Mesothelial cell of epicardium (in vitro differentiated cells): ENCODE data around the gene TDRD12. TPM values are rescaled to one million over a fixed set of nuclear protein-coding genes. Genes with fewer than 3 reads are reported as not detected.
A peak's percentile ranks its signal among the peaks of the same experiment; 100 is the strongest.

Source experiments
- DNase-seq, 2 experiments: peaks; one replicate each; pipeline ENCODE4 v3.0.0; 2021; ENCODE audit warnings: low spot score in 2 of 2; ENCODE audit not compliant: unreplicated experiment in 2 of 2
- H3K27ac Mint-ChIP-seq: 2 replicates; pipeline ENCODE4 v1.8.0; 2021; ENCODE audit warnings: mixed read lengths
- H3K27me3 Mint-ChIP-seq: 2 replicates; pipeline ENCODE4 v1.8.0; 2021; ENCODE audit warnings: low read depth, mixed read lengths
- H3K36me3 Mint-ChIP-seq: 2 replicates; pipeline ENCODE4 v1.8.0; 2021; ENCODE audit warnings: mixed read lengths
- H3K4me1 Mint-ChIP-seq: 2 replicates; pipeline ENCODE4 v1.8.0; 2021; ENCODE audit warnings: mixed read lengths
- H3K4me3 Mint-ChIP-seq: 2 replicates; pipeline ENCODE4 v1.8.0; 2021; ENCODE audit warnings: mild to moderate bottlenecking, moderate library complexity, mixed read lengths
- H3K9me3 Mint-ChIP-seq: 2 replicates; pipeline ENCODE4 v1.8.0; 2021; ENCODE audit warnings: mixed read lengths
- total RNA-seq: library from RNA; stranded (reverse); gene quantifications from 3 replicates; pipeline ENCODE4 v1.2.1, GENCODE V29; 2021
- TF ChIP-seq, protein P1 (sequence below): fragments of 200-600 bp; sonication (generic); IDR thresholded peaks from one replicate; pipeline ENCODE4 v1.5.0; 2021; ENCODE audit warnings: antibody characterized with exemption; ENCODE audit not compliant: unreplicated experiment

Gene TDRD12
- total RNA-seq, 1 donor from 2014 or later: 0.63 TPM

DNA sequence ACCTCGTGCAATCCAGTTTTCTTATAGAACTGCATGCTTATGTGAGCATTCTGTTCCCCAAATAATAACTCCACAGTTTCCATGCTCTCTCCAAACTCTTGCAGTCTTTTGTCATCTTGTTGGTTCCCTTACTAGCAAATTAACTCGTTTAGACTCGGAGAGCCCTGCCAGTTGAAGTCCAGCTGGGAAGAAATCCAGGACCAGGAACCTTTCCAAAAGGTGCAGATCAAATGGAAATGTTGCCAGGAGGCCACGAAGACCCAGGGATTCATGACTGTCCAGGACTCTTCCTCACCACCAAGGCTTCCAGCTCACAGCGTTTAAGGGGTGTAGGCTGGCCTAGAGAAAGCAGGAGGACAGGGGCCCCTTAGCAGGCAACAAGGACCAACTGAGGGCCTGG is 2.1 kb upstream of the TDRD12 start:
- H3K27ac Mint-ChIP-seq: no peak overlapping the region
- no peak for DNase-seq
- peaks cover 28% of the 10 kb centered on the region for H3K36me3 Mint-ChIP-seq
- no peaks in the 10 kb centered on the region for H3K27me3 Mint-ChIP-seq
- no peaks in the 10 kb centered on the region for H3K9me3 Mint-ChIP-seq
- peaks cover 4% of the 10 kb centered on the region for H3K4me1 Mint-ChIP-seq
- no peak overlapping the region for H3K4me3 Mint-ChIP-seq
- TF ChIP-seq, protein P1, sequence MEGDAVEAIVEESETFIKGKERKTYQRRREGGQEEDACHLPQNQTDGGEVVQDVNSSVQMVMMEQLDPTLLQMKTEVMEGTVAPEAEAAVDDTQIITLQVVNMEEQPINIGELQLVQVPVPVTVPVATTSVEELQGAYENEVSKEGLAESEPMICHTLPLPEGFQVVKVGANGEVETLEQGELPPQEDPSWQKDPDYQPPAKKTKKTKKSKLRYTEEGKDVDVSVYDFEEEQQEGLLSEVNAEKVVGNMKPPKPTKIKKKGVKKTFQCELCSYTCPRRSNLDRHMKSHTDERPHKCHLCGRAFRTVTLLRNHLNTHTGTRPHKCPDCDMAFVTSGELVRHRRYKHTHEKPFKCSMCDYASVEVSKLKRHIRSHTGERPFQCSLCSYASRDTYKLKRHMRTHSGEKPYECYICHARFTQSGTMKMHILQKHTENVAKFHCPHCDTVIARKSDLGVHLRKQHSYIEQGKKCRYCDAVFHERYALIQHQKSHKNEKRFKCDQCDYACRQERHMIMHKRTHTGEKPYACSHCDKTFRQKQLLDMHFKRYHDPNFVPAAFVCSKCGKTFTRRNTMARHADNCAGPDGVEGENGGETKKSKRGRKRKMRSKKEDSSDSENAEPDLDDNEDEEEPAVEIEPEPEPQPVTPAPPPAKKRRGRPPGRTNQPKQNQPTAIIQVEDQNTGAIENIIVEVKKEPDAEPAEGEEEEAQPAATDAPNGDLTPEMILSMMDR: no peak

DNA sequence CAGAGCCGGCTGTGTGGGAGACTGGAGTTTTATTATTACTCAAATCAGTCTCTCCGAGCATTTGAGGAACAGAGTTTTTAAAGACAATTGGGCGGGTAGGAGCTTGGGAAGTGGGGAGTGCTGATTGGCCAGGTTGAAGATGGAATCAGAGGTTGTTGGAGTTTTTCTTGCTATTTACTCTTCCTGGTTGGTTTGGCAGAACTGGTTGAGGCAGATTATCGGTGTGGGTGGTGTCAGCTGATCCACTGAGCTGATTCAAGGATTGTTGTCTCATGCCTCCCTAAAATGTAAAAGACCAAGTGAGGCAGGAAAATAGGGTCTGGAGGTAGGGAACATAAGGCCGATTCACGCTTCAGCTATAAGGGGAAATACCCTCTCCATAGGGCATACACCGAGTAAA is 1.3 kb upstream of the TDRD12 start:
- peak overlapping the region; percentile 26 for H3K27ac Mint-ChIP-seq
- DNase-seq: no peak
- H3K27me3 Mint-ChIP-seq: no peaks in the 10 kb centered on the region
- peaks cover 4% of the 10 kb centered on the region for H3K4me1 Mint-ChIP-seq
- no peaks in the 10 kb centered on the region for H3K9me3 Mint-ChIP-seq
- TF ChIP-seq, protein P1: no peak
- H3K36me3 Mint-ChIP-seq: peaks cover 23% of the 10 kb centered on the region
- H3K4me3 Mint-ChIP-seq: no peak overlapping the region

DNA sequence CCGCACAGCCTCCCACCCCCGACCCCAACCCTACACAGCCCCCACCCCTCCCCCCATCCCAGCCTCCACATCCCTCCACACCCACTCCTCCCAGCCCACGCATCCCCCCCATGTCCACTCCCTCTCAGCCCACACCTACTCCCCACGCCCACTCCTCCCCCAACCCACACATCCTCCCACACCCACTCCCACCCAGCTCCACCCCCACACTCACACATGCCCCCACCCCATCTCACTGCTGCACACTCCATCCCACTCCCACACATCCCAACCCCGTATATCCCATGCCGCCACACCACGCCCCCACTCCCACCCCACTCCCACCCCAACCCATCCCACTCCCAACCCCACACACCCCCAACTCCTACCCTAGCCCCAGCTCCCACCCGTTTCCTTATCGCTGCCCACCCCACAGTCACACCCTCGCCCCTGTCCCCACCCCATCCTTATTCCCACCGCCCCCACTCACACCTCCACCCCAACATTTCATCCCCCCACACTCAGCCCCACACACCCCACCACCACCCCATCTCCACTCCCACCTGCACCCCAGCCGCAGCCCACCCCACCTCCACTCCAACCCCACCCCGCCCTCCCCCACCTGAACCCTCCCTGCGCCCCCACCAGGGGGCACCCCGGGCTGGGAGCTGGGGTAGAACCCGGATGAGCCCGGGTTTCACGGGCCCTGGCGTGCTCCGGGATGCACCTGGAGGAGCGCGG is 809 bp downstream of the TDRD12 start:
- H3K4me3 Mint-ChIP-seq: no peak overlapping the region

DNA sequence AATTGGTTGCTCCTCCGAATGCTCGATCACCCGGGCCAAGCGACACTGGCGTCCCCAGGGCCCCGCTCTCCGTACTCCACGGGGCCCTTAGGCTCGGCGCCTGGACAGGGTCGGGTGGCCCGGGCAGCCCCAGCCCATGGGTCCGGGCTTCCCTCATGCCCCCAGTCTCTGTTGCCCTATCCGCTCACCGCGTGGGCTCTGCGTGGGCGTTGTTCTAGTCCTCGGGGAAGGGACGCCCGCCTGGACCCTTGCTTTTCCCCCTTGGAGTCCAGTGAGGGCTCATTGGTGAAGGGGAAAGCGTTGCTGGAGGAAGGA is 1.3 kb downstream of the TDRD12 start:
- H3K4me3 Mint-ChIP-seq: no peak overlapping the region
- no peaks in the 10 kb centered on the region for H3K27me3 Mint-ChIP-seq
- no peak for DNase-seq
- H3K27ac Mint-ChIP-seq: no peak overlapping the region
- peaks cover 4% of the 10 kb centered on the region for H3K4me1 Mint-ChIP-seq
- TF ChIP-seq, protein P1: no peak
- H3K36me3 Mint-ChIP-seq: peaks cover 9% of the 10 kb centered on the region
- peaks cover 5% of the 10 kb centered on the region for H3K9me3 Mint-ChIP-seq

More for the DNA sequence above, 809 bp downstream of the TDRD12 start:
- no peak for DNase-seq
- Mint-ChIP-seq H3K9me3 (peaks cover 1% of the 10 kb centered on the region), H3K36me3 (peaks cover 10% of the 10 kb centered on the region), H3K4me1 (peaks cover 4% of the 10 kb centered on the region), H3K27ac (no peak overlapping the region), H3K27me3 (no peaks in the 10 kb centered on the region)
- TF ChIP-seq, protein P1: no peak

DNA sequence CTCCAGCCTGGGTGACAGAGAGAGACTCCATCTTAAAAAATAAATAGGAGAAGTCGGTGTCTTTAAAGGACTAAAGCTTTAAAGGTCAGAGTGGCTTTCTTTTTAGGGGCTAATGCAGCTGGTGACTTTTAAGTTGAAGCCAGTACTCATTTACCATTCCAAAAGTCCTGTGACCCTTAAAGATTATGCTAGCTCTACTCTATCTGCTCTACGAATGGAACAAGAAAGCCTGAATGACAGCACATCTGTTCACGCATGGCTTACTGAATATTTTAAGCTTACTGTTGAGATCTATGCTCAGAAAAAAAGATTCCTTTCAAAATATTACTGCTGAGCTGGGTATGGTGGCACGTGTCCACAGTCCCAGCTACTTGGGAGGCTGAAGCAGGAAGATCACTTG is 16.4 kb downstream of the TDRD12 start:
- H3K4me3 Mint-ChIP-seq: no peak overlapping the region
- no peaks in the 10 kb centered on the region for H3K36me3 Mint-ChIP-seq
- no peak for DNase-seq
- no peaks in the 10 kb centered on the region for H3K9me3 Mint-ChIP-seq
- peaks cover 10% of the 10 kb centered on the region for H3K27me3 Mint-ChIP-seq
- no peaks in the 10 kb centered on the region for H3K4me1 Mint-ChIP-seq
- TF ChIP-seq, protein P1: no peak
- H3K27ac Mint-ChIP-seq: no peak overlapping the region
